Panc1 (cell line): Measurements from ENCODE around the gene ACADSB.

Experiments used
- CTCF ChIP-seq: fragments of 450-650 bp; IDR thresholded peaks from 2 replicates; pipeline ENCODE4 v1.5.1; 2017; ENCODE audit warnings: mild to moderate bottlenecking
- REST ChIP-seq, 2 experiments: IDR thresholded peaks; 2 replicates each; pipeline ENCODE4 v1.6.1; 2011 to 2012; ENCODE audit warnings: low read depth in 2 of 2, control low read depth in 1 of 2, low read length in 1 of 2, mild to moderate bottlenecking in 1 of 2, moderate library complexity in 1 of 2; ENCODE audit not compliant: insufficient read depth in 1 of 2

GRCh38 chr10:122997864-122998263, 10.9 kb upstream of the ACADSB start:
- TF ChIP-seq CTCF, result no peak
- no peak for TF ChIP-seq REST (IDR thresholded peaks at IDR 0.05; ENCODE audit: insufficient read depth in 1 of 2, low read depth in 2 of 2, low read length in 1 of 2)
